ENCODE data around the gene PRPF4.

The PRPF4 gene

GRCh38 chr9:113307396-113307975, 32.0 kb downstream of the PRPF4 start:
- H3K4me3 ChIP-seq (ENCODE audit: insufficient read depth, low read depth, low read length): no peak overlapping the region
- no peak overlapping the region for H3K27ac ChIP-seq (ENCODE audit: insufficient read depth, low read depth, low read length, poor library complexity, severe bottlenecking)
- H3K36me3 ChIP-seq (ENCODE audit: control insufficient read depth, insufficient read depth, low read length): no peaks in the 10 kb centered on the region
- H3K4me1 ChIP-seq (ENCODE audit: control insufficient read depth, insufficient read depth, low read length): no peaks in the 10 kb centered on the region
- 84 to 85% methylated on average over 8 of the region's 8 CpGs for WGBS, 2 experiments
- no peaks in the 10 kb centered on the region for H3K27me3 ChIP-seq (ENCODE audit: control insufficient read depth, insufficient read depth, low read length, poor library complexity, severe bottlenecking)
- no peaks in the 10 kb centered on the region for H3K9me3 ChIP-seq (ENCODE audit: control insufficient read depth, low read length)

DNA sequence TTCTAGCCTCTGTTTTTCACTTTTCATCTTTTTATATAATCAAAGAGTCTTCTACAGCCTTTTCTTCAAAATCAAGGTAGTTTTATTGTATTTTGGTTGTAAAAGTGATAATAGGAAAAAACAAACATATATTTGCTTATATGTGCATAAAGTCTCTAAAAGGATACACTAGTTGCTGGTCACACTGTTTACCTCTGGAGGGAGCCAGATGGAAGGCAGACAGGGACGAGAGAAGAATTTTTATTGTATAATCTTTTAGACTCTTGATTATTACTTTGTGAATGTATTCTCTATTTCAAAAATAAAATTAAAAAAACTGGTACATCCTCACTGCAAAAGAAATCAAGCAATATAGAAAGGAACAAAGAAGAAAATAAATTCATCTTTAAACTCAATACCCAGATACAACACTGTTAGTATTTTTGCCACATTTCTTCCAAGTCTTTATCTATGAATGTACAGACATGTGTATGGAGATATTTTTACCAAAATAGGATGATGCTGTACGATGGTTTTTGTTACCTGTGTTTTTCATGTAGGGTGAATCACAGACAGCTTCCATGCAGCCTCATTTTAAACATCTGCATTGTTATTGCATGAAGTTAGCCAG, 33.9 kb downstream of the PRPF4 start:
- no peaks in the 10 kb centered on the region for H3K9me3 ChIP-seq (ENCODE audit: control insufficient read depth, low read length)
- 19 to 60% methylated on average over 2 of the region's 2 CpGs for WGBS, 2 experiments
- H3K27ac ChIP-seq (ENCODE audit: insufficient read depth, low read depth, low read length, poor library complexity, severe bottlenecking): no peak overlapping the region
- H3K4me1 ChIP-seq (ENCODE audit: control insufficient read depth, insufficient read depth, low read length): no peaks in the 10 kb centered on the region
- no peaks in the 10 kb centered on the region for H3K36me3 ChIP-seq (ENCODE audit: control insufficient read depth, insufficient read depth, low read length)
- H3K4me3 ChIP-seq (ENCODE audit: insufficient read depth, low read depth, low read length): no peak overlapping the region
- H3K27me3 ChIP-seq (ENCODE audit: control insufficient read depth, insufficient read depth, low read length, poor library complexity, severe bottlenecking): no peaks in the 10 kb centered on the region

DNA sequence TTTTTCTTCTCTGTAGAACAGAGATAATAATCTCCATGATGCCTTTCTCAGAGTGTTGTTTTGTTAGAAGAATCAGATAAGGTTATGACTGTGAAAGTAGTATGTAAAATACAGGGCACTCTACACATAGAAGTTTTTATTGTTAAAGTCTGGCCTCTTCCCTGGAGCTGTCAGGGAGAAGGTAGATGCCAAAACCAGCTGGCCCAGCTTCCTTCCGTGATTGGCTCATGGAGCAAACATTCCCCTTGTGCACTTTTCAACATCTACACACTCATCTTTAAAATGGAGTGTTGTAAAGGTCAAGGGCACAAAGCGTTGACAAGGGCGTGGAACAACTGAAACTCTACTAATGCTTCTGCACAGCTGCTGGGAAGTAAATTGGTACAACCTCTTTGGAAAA, 35.1 kb downstream of the PRPF4 start:
- Histone ChIP-seq H3K4me3 (ENCODE audit: insufficient read depth, low read depth, low read length) (no peak overlapping the region), H3K27ac (ENCODE audit: insufficient read depth, low read depth, low read length, poor library complexity, severe bottlenecking) (no peak overlapping the region), H3K9me3 (ENCODE audit: control insufficient read depth, low read length) (no peaks in the 10 kb centered on the region), H3K4me1 (ENCODE audit: control insufficient read depth, insufficient read depth, low read length) (no peaks in the 10 kb centered on the region), H3K36me3 (ENCODE audit: control insufficient read depth, insufficient read depth, low read length) (no peaks in the 10 kb centered on the region), H3K27me3 (ENCODE audit: control insufficient read depth, insufficient read depth, low read length, poor library complexity, severe bottlenecking) (no peaks in the 10 kb centered on the region)
- 87 to 93% methylated on average over 3 of the region's 3 CpGs for WGBS, 2 experiments

GRCh38 chr9:113311961-113312360, 36.5 kb downstream of the PRPF4 start:
- WGBS, 2 experiments: 92 to 95% methylated on average over 2 to 3 of the region's 3 CpGs
- Histone ChIP-seq H3K4me3 (ENCODE audit: insufficient read depth, low read depth, low read length) (no peak overlapping the region), H3K4me1 (ENCODE audit: control insufficient read depth, insufficient read depth, low read length) (no peaks in the 10 kb centered on the region), H3K27me3 (ENCODE audit: control insufficient read depth, insufficient read depth, low read length, poor library complexity, severe bottlenecking) (no peaks in the 10 kb centered on the region), H3K9me3 (ENCODE audit: control insufficient read depth, low read length) (no peaks in the 10 kb centered on the region), H3K27ac (ENCODE audit: insufficient read depth, low read depth, low read length, poor library complexity, severe bottlenecking) (no peak overlapping the region), H3K36me3 (ENCODE audit: control insufficient read depth, insufficient read depth, low read length) (no peaks in the 10 kb centered on the region)

DNA sequence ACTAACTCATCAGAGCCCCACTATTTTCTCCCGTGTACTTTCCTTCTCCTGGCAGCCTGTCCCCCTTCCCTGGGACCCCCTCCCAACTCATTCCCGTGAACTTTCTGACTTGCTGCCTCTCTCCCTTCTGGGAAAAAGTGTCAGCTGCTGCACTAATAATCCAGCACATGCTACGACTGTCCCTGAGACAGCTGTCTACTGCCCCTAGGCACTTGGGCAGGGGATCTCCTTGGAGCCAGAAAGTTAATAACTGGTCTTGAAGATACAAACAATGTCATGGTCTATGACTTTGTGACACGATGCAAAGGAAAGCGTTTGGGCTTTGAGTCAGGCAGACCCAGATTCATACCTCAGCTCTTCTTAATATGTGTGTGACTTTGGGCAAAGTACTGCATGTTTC, 37.8 kb downstream of the PRPF4 start:
- no peaks in the 10 kb centered on the region for H3K36me3 ChIP-seq (ENCODE audit: control insufficient read depth, insufficient read depth, low read length)
- 87 to 89% methylated on average over 5 of the region's 5 CpGs for WGBS, 2 experiments
- no peaks in the 10 kb centered on the region for H3K27me3 ChIP-seq (ENCODE audit: control insufficient read depth, insufficient read depth, low read length, poor library complexity, severe bottlenecking)
- no peaks in the 10 kb centered on the region for H3K4me1 ChIP-seq (ENCODE audit: control insufficient read depth, insufficient read depth, low read length)
- H3K4me3 ChIP-seq (ENCODE audit: insufficient read depth, low read depth, low read length): no peak overlapping the region
- H3K9me3 ChIP-seq (ENCODE audit: control insufficient read depth, low read length): no peaks in the 10 kb centered on the region
- H3K27ac ChIP-seq (ENCODE audit: insufficient read depth, low read depth, low read length, poor library complexity, severe bottlenecking): no peak overlapping the region

DNA sequence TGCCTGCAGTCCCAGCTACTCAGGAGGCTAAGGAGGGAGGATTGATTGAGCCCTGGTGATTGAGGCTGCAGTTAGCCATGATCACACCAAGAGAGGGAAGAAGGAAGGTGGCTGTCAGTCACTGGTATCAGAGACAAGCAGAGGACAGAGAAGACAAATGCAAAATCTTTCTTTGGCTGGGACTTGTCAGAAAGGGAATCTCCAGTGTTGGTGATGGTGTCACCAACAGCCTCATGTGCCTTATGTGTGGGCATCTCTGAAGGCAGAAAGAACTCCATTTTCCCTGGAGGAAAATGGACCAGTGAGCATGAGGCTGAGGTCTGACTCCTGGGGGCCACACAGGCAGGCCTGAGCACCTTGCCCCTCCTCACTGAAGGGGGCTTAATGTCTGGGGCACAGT, 39.8 kb downstream of the PRPF4 start:
- Histone ChIP-seq H3K27me3 (ENCODE audit: control insufficient read depth, insufficient read depth, low read length, poor library complexity, severe bottlenecking) (no peaks in the 10 kb centered on the region), H3K4me3 (ENCODE audit: insufficient read depth, low read depth, low read length) (no peak overlapping the region), H3K36me3 (ENCODE audit: control insufficient read depth, insufficient read depth, low read length) (no peaks in the 10 kb centered on the region), H3K9me3 (ENCODE audit: control insufficient read depth, low read length) (no peaks in the 10 kb centered on the region), H3K4me1 (ENCODE audit: control insufficient read depth, insufficient read depth, low read length) (no peaks in the 10 kb centered on the region), H3K27ac (ENCODE audit: insufficient read depth, low read depth, low read length, poor library complexity, severe bottlenecking) (no peak overlapping the region)

GRCh38 chr9:113316030-113316429, 40.6 kb downstream of the PRPF4 start:
- Histone ChIP-seq H3K9me3 (ENCODE audit: control insufficient read depth, low read length) (no peaks in the 10 kb centered on the region), H3K27ac (ENCODE audit: insufficient read depth, low read depth, low read length, poor library complexity, severe bottlenecking) (no peak overlapping the region), H3K27me3 (ENCODE audit: control insufficient read depth, insufficient read depth, low read length, poor library complexity, severe bottlenecking) (no peaks in the 10 kb centered on the region), H3K36me3 (ENCODE audit: control insufficient read depth, insufficient read depth, low read length) (no peaks in the 10 kb centered on the region), H3K4me1 (ENCODE audit: control insufficient read depth, insufficient read depth, low read length) (no peaks in the 10 kb centered on the region), H3K4me3 (ENCODE audit: insufficient read depth, low read depth, low read length) (no peak overlapping the region)
- WGBS, 2 experiments: 84 to 86% methylated on average over 4 of the region's 4 CpGs

- H3K27me3 ChIP-seq (ENCODE audit: control insufficient read depth, insufficient read depth, low read length, poor library complexity, severe bottlenecking): no peaks in the 10 kb centered on the region
- no peak overlapping the region for H3K27ac ChIP-seq (ENCODE audit: insufficient read depth, low read depth, low read length, poor library complexity, severe bottlenecking)
- no peaks in the 10 kb centered on the region for H3K36me3 ChIP-seq (ENCODE audit: control insufficient read depth, insufficient read depth, low read length)
- H3K9me3 ChIP-seq (ENCODE audit: control insufficient read depth, low read length): no peaks in the 10 kb centered on the region
- 80 to 88% methylated on average over 2 of the region's 2 CpGs for WGBS, 2 experiments
- no peaks in the 10 kb centered on the region for H3K4me1 ChIP-seq (ENCODE audit: control insufficient read depth, insufficient read depth, low read length)
- no peak overlapping the region for H3K4me3 ChIP-seq (ENCODE audit: insufficient read depth, low read depth, low read length)
Observed at GRCh38 chr9:113317777-113318176, 42.3 kb downstream of the PRPF4 start.

GRCh38 chr9:113319054-113319453, 43.6 kb downstream of the PRPF4 start:
- Histone ChIP-seq H3K27me3 (ENCODE audit: control insufficient read depth, insufficient read depth, low read length, poor library complexity, severe bottlenecking) (no peaks in the 10 kb centered on the region), H3K9me3 (ENCODE audit: control insufficient read depth, low read length) (no peaks in the 10 kb centered on the region), H3K4me3 (ENCODE audit: insufficient read depth, low read depth, low read length) (no peak overlapping the region), H3K27ac (ENCODE audit: insufficient read depth, low read depth, low read length, poor library complexity, severe bottlenecking) (no peak overlapping the region), H3K36me3 (ENCODE audit: control insufficient read depth, insufficient read depth, low read length) (no peaks in the 10 kb centered on the region), H3K4me1 (ENCODE audit: control insufficient read depth, insufficient read depth, low read length) (no peaks in the 10 kb centered on the region)
- WGBS, 2 experiments: 85 to 100% methylated on average over 2 of the region's 2 CpGs

DNA sequence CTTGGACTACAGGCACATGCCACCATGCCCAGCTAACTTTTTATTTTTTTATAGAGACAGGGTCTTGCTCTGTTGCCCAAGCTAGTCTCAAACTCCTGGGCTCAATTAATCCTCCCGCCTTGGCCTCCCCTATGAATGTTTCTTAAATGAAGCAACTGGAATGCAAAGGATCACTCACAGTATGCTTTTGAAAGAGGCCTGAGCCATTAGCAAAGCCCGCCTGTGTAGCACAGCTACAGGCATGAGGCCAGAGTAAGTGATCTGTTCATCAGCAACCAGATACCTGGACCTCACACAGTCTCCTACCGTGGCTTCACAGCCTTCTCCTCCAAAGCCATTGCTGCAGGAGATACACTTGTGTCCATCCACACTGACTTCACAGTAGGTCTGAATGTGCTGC, 44.6 kb downstream of the PRPF4 start:
- Histone ChIP-seq H3K36me3 (ENCODE audit: control insufficient read depth, insufficient read depth, low read length) (no peaks in the 10 kb centered on the region), H3K9me3 (ENCODE audit: control insufficient read depth, low read length) (no peaks in the 10 kb centered on the region), H3K4me1 (ENCODE audit: control insufficient read depth, insufficient read depth, low read length) (no peaks in the 10 kb centered on the region), H3K4me3 (ENCODE audit: insufficient read depth, low read depth, low read length) (no peak overlapping the region), H3K27me3 (ENCODE audit: control insufficient read depth, insufficient read depth, low read length, poor library complexity, severe bottlenecking) (no peaks in the 10 kb centered on the region), H3K27ac (ENCODE audit: insufficient read depth, low read depth, low read length, poor library complexity, severe bottlenecking) (no peak overlapping the region)
- WGBS, 2 experiments: 90 to 92% methylated on average over 3 of the region's 3 CpGs

DNA sequence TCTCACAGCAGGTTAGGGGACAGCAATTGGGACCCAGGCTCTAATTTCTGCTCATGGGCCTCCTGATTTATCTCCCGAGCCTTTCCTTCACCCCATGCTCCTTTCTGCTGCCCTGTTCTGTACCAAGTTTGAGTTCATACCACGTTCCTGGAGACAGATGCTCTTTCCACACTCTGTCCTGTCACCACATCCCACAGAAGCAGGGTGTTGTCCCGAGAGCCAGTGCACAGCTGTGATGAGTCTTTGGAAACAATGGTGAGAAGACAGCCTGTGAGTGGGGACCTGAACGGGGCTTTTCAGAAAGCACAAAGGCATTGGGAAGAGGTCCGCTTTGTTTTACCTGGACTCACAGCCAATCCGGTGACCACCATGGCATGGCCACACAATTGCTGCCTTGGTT, 47.2 kb downstream of the PRPF4 start:
- Histone ChIP-seq H3K27ac (ENCODE audit: insufficient read depth, low read depth, low read length, poor library complexity, severe bottlenecking) (no peak overlapping the region), H3K4me1 (ENCODE audit: control insufficient read depth, insufficient read depth, low read length) (no peaks in the 10 kb centered on the region), H3K9me3 (ENCODE audit: control insufficient read depth, low read length) (no peaks in the 10 kb centered on the region), H3K27me3 (ENCODE audit: control insufficient read depth, insufficient read depth, low read length, poor library complexity, severe bottlenecking) (no peaks in the 10 kb centered on the region), H3K36me3 (ENCODE audit: control insufficient read depth, insufficient read depth, low read length) (no peaks in the 10 kb centered on the region), H3K4me3 (ENCODE audit: insufficient read depth, low read depth, low read length) (no peak overlapping the region)
- WGBS, 2 experiments: 79 to 82% methylated on average over 6 of the region's 6 CpGs
